Panc1 (cell line): ENCODE data around the gene C1QL2. TPM values are rescaled to one million over a fixed set of nuclear protein-coding genes. Genes with fewer than 3 reads are reported as not detected.

ENCODE experiments used
- ATAC-seq: fragments of 200-7000 bp; cut with Tn5 transposase; 2 replicates; pipeline ENCODE4 v1.9.1; 2020; ENCODE audit warnings: mild to moderate bottlenecking, moderate library complexity
- BruUV-seq: library from RNA; stranded (reverse); fragments of 400-500 nt; replicated peaks from 2 replicates; lab custom pipeline; 2021; lab: Mats Ljungman, UMichigan
- CTCF ChIA-PET: fragments of 300-600 bp; sonication (Branson Sonifier 250); formaldehyde crosslinking; loops from one replicate; lab custom pipeline; 2022; ENCODE audit warnings: antibody characterized with exemption; lab: Charles Lee
- POLR2A ChIA-PET: fragments of 300-600 bp; sonication (Branson Sonifier 250); formaldehyde crosslinking; loops from one replicate; lab custom pipeline; 2022; ENCODE audit warnings: antibody characterized with exemption; lab: Charles Lee
- DNase-seq: peaks from one replicate; pipeline ENCODE4 v3.0.0-alpha.2; 2010; ENCODE audit warnings: low read depth, low spot score
- H3K27ac ChIP-seq: 2 replicates; pipeline ENCODE4 v1.5.1; 2011; ENCODE audit warnings: mild to moderate bottlenecking, low read length, inconsistent platforms
- H3K27me3 ChIP-seq: fragments of 200-500 bp; sonication (Bioruptor generic); 2 replicates; pipeline ENCODE4 v1.6.0; 2014; ENCODE audit warnings: low read length, inconsistent platforms; ENCODE audit not compliant: control insufficient read depth, insufficient read depth
- H3K36me3 ChIP-seq: fragments of 200-500 bp; sonication (Bioruptor generic); 2 replicates; pipeline ENCODE4 v1.5.1; 2014; ENCODE audit warnings: inconsistent platforms, mild to moderate bottlenecking, low read length, moderate library complexity; ENCODE audit not compliant: control insufficient read depth, insufficient read depth
- H3K4me1 ChIP-seq: 2 replicates; pipeline ENCODE4 v1.5.1; 2011; ENCODE audit warnings: inconsistent platforms, mild to moderate bottlenecking, low read length, moderate library complexity; ENCODE audit not compliant: control insufficient read depth, insufficient read depth
- H3K4me3 ChIP-seq, 2 experiments: 2 replicates each; pipeline ENCODE4 v1.5.1; 2011 to 2012; ENCODE audit warnings: low read depth in 2 of 2, low read length in 2 of 2, mild to moderate bottlenecking in 2 of 2, inconsistent platforms in 1 of 2, moderate library complexity in 1 of 2
- H3K9me3 ChIP-seq: fragments of 200-500 bp; sonication (Bioruptor generic); 2 replicates; pipeline ENCODE4 v1.5.1; 2014; ENCODE audit warnings: low read depth, mild to moderate bottlenecking, inconsistent platforms, low read length, moderate library complexity; ENCODE audit not compliant: control insufficient read depth, insufficient read depth
- CTCF ChIP-seq: fragments of 450-650 bp; IDR thresholded peaks from 2 replicates; pipeline ENCODE4 v1.5.1; 2017; ENCODE audit warnings: mild to moderate bottlenecking
- POLR2AphosphoS5 ChIP-seq: IDR thresholded peaks from 2 replicates; pipeline ENCODE4 v1.6.1; 2012; ENCODE audit warnings: mild to moderate bottlenecking, low read depth, low read length, moderate library complexity
- REST ChIP-seq, 2 experiments: IDR thresholded peaks; 2 replicates each; pipeline ENCODE4 v1.6.1; 2011 to 2012; ENCODE audit warnings: low read depth in 2 of 2, control low read depth in 1 of 2, low read length in 1 of 2, mild to moderate bottlenecking in 1 of 2, moderate library complexity in 1 of 2; ENCODE audit not compliant: insufficient read depth in 1 of 2
- SIN3A ChIP-seq: IDR thresholded peaks from 2 replicates; pipeline ENCODE4 v1.6.1; 2012; ENCODE audit warnings: low read depth, mild to moderate bottlenecking, low read length, moderate library complexity, borderline replicate concordance; ENCODE audit not compliant: insufficient read depth
- TCF7L2 ChIP-seq: IDR thresholded peaks from 2 replicates; pipeline ENCODE4 v1.6.1; 2011; ENCODE audit warnings: mild to moderate bottlenecking, low read depth, low read length, inconsistent platforms
- in situ Hi-C: cut with HindIII; loops from 2 replicates; pipeline ENCODE4 v1.10.0; 2016; ENCODE audit warnings: low sequenced_read_pairs, low pct_unique_long_range_greater_than_20kb
- intact Hi-C: fragments of 100-400 bp; cut with micrococcal nuclease; formaldehyde crosslinking; loops from one replicate; pipeline ENCODE4 v1.10.0; 2022; ENCODE audit not compliant: unreplicated experiment
- total RNA-seq: library from RNA; stranded (reverse); gene quantifications from one replicate; pipeline ENCODE4 v1.2.1, GENCODE V29; 2021; ENCODE audit not compliant: unreplicated experiment

Gene C1QL2
- total RNA-seq, 1 experiment from 2014 or later = not detected

GRCh38 chr2:119170504-119170903 lies 12.0 kb upstream of the C1QL2 start:
- no peak overlapping the region for H3K27ac ChIP-seq
- in situ Hi-C loops (no loop called here), intact Hi-C loops (loop anchor here (5.0 kb wide), 2 partner anchors 158 to 288 kb away; no protein-coding TSS in a partner anchor)
- H3K4me1 ChIP-seq = no peaks in the 10 kb centered on the region; the same call in 1 of the 2 replicates
- H3K27me3 ChIP-seq = peaks cover 4% of the 10 kb centered on the region; the same call in 1 of the 2 replicates
- ChIA-PET CTCF (no interaction called here), POLR2A (no interaction called here)
- DNase-seq = no peak
- H3K36me3 ChIP-seq = no peaks in the 10 kb centered on the region
- H3K4me3 ChIP-seq = no peak overlapping the region
- no peaks in the 10 kb centered on the region for H3K9me3 ChIP-seq
- ATAC-seq = no peak
- no peak for TF ChIP-seq REST (IDR thresholded peaks at IDR 0.05; ENCODE audit: insufficient read depth in 1 of 2, low read depth in 2 of 2, low read length in 1 of 2)
- no peak for TF ChIP-seq SIN3A
- TF ChIP-seq POLR2AphosphoS5 = no peak
- TF ChIP-seq CTCF = no peak
- TF ChIP-seq TCF7L2 = no peak
- no TSS peak for BruUV-seq

- no peaks in the 10 kb centered on the region for H3K9me3 ChIP-seq
- no TSS peak for BruUV-seq
- no peak for ATAC-seq
- in situ Hi-C loops = no loop called here
- H3K4me1 ChIP-seq = no peaks in the 10 kb centered on the region; the same call in 1 of the 2 replicates
- no peak overlapping the region for H3K27ac ChIP-seq
- intact Hi-C loops = loop anchor here (5.0 kb wide), 2 partner anchors 157 to 287 kb away; no protein-coding TSS in a partner anchor
- no peak overlapping the region for H3K4me3 ChIP-seq
- no peak for TF ChIP-seq CTCF
- TF ChIP-seq REST (IDR thresholded peaks at IDR 0.05; ENCODE audit: insufficient read depth in 1 of 2, low read depth in 2 of 2, low read length in 1 of 2) = no peak
- no peak for TF ChIP-seq TCF7L2
- no peak for TF ChIP-seq POLR2AphosphoS5
- no peak for TF ChIP-seq SIN3A
- CTCF ChIA-PET = no interaction called here
- peaks cover 8% of the 10 kb centered on the region; the same call in 1 of the 2 replicates for H3K27me3 ChIP-seq
- DNase-seq = no peak
- POLR2A ChIA-PET = no interaction called here
- H3K36me3 ChIP-seq = no peaks in the 10 kb centered on the region
Observed at GRCh38 chr2:119169717-119170116, 11.2 kb upstream of the C1QL2 start.
